ENCODE data around the gene CDK6. TPM values are rescaled to one million over a fixed set of nuclear protein-coding genes. Genes with fewer than 3 reads are reported as not detected.
"Not testable (repeated sequence)": the region's sequence is repeated elsewhere in the genome, so short reads cannot be mapped to it uniquely, and the experiment has no call there.

The CDK6 gene
- total RNA-seq (2014; rRNA removed; shearing (Covaris generic)): 9.2 and 25.2 TPM in 2 replicates

GRCh38 chr7:92836489-92836999, at the start of gene CDK6:
CDK6 (minus strand) TSS chr7:92836573; CDS start chr7:92833323, 3,250 bp downstream.
- no peak for DNase-seq (ENCODE audit: low spot score)
- in situ Hi-C loops (cut with HindIII; ENCODE audit: low sequenced_read_pairs): no loop called here

- in situ Hi-C loops (cut with HindIII; ENCODE audit: low sequenced_read_pairs); DNase-seq (ENCODE audit: low spot score): not testable (repeated sequence)
These were observed 49.7 kb upstream of the CDK6 start for GRCh38 chr7:92886039-92886438.

GRCh38 chr7:92884218-92884617, 47.8 kb upstream of the CDK6 start:
- no peak for DNase-seq (ENCODE audit: low spot score)
- in situ Hi-C loops (cut with HindIII; ENCODE audit: low sequenced_read_pairs): no loop called here

GRCh38 chr7:92882760-92883159, 46.4 kb upstream of the CDK6 start:
- no peak for DNase-seq (ENCODE audit: low spot score)
- in situ Hi-C loops (cut with HindIII; ENCODE audit: low sequenced_read_pairs): no loop called here

GRCh38 chr7:92881091-92881485, 44.7 kb upstream of the CDK6 start:
- no peak for DNase-seq (ENCODE audit: low spot score)
- in situ Hi-C loops (cut with HindIII; ENCODE audit: low sequenced_read_pairs): no loop called here

GRCh38 chr7:92880212-92881090, 44.1 kb upstream of the CDK6 start:
- in situ Hi-C loops (cut with HindIII; ENCODE audit: low sequenced_read_pairs): no loop called here

GRCh38 chr7:92877367-92877766, 41.0 kb upstream of the CDK6 start:
- in situ Hi-C loops (cut with HindIII; ENCODE audit: low sequenced_read_pairs): no loop called here
- DNase-seq (ENCODE audit: low spot score): no peak

More at GRCh38 chr7:92880212-92881090, 44.1 kb upstream of the CDK6 start:
- DNase-seq (ENCODE audit: low spot score): peak; percentile 14

- in situ Hi-C loops (cut with HindIII; ENCODE audit: low sequenced_read_pairs): no loop called here
These were observed 40.5 kb upstream of the CDK6 start for GRCh38 chr7:92876836-92877235.

GRCh38 chr7:92875719-92876118, 39.3 kb upstream of the CDK6 start:
- no peak for DNase-seq (ENCODE audit: low spot score)
- in situ Hi-C loops (cut with HindIII; ENCODE audit: low sequenced_read_pairs): no loop called here

More at GRCh38 chr7:92876836-92877235, 40.5 kb upstream of the CDK6 start:
- no peak for DNase-seq (ENCODE audit: low spot score)

- in situ Hi-C loops (cut with HindIII; ENCODE audit: low sequenced_read_pairs): no loop called here
- DNase-seq (ENCODE audit: low spot score): no peak
These were observed 38.8 kb upstream of the CDK6 start for GRCh38 chr7:92875173-92875572.

- in situ Hi-C loops (cut with HindIII; ENCODE audit: low sequenced_read_pairs): no loop called here
- no peak for DNase-seq (ENCODE audit: low spot score)
These were observed 38.2 kb upstream of the CDK6 start for GRCh38 chr7:92874567-92874966.

GRCh38 chr7:92873776-92874175, 37.4 kb upstream of the CDK6 start:
- in situ Hi-C loops (cut with HindIII; ENCODE audit: low sequenced_read_pairs): no loop called here
- no peak for DNase-seq (ENCODE audit: low spot score)

- no peak for DNase-seq (ENCODE audit: low spot score)
These were observed 36.3 kb upstream of the CDK6 start for GRCh38 chr7:92872701-92873100.

GRCh38 chr7:92868683-92869293, 32.4 kb upstream of the CDK6 start:
- in situ Hi-C loops (cut with HindIII; ENCODE audit: low sequenced_read_pairs): no loop called here
- DNase-seq (ENCODE audit: low spot score): no peak

More at GRCh38 chr7:92872701-92873100, 36.3 kb upstream of the CDK6 start:
- in situ Hi-C loops (cut with HindIII; ENCODE audit: low sequenced_read_pairs): no loop called here

- DNase-seq (ENCODE audit: low spot score); in situ Hi-C loops (cut with HindIII; ENCODE audit: low sequenced_read_pairs): not testable (repeated sequence)
These were observed 27.8 kb upstream of the CDK6 start for GRCh38 chr7:92864169-92864568.

GRCh38 chr7:92856436-92856835, 20.1 kb upstream of the CDK6 start:
- no peak for DNase-seq (ENCODE audit: low spot score)
- in situ Hi-C loops (cut with HindIII; ENCODE audit: low sequenced_read_pairs): no loop called here

GRCh38 chr7:92854501-92855238, 18.3 kb upstream of the CDK6 start:
- in situ Hi-C loops (cut with HindIII; ENCODE audit: low sequenced_read_pairs): no loop called here
- DNase-seq (ENCODE audit: low spot score): no peak

- in situ Hi-C loops (cut with HindIII; ENCODE audit: low sequenced_read_pairs): no loop called here
- no peak for DNase-seq (ENCODE audit: low spot score)
These were observed 15.4 kb upstream of the CDK6 start for GRCh38 chr7:92851732-92852131.

- in situ Hi-C loops (cut with HindIII; ENCODE audit: low sequenced_read_pairs): no loop called here
These were observed 14.1 kb upstream of the CDK6 start for GRCh38 chr7:92850516-92850915.

GRCh38 chr7:92849322-92849721, 12.9 kb upstream of the CDK6 start:
- no peak for DNase-seq (ENCODE audit: low spot score)
- in situ Hi-C loops (cut with HindIII; ENCODE audit: low sequenced_read_pairs): no loop called here

More at GRCh38 chr7:92850516-92850915, 14.1 kb upstream of the CDK6 start:
- no peak for DNase-seq (ENCODE audit: low spot score)

All from G401 (cell line).